ENCODE measurements around the gene CFLAR.
"Not testable (repeated sequence)": the region's sequence is repeated elsewhere in the genome, so short reads cannot be mapped to it uniquely, and the experiment has no call there.

CFLAR gene

GRCh38 chr2:201149064-201149820 is 33.3 kb downstream of the CFLAR start:
- DNase-seq: no peak

- DNase-seq: not testable (repeated sequence)
Observed at GRCh38 chr2:201149821-201150165, 33.8 kb downstream of the CFLAR start.

- no peak for DNase-seq
Observed at GRCh38 chr2:201150454-201151020, 34.6 kb downstream of the CFLAR start.

- no peak for DNase-seq
Observed at GRCh38 chr2:201151127-201151981, 35.4 kb downstream of the CFLAR start.

GRCh38 chr2:201152517-201152916 is 36.6 kb downstream of the CFLAR start:
- no peak for DNase-seq

GRCh38 chr2:201152999-201153815 is 37.2 kb downstream of the CFLAR start:
- no peak for DNase-seq

- no peak for DNase-seq
Observed at GRCh38 chr2:201154615-201155399, 38.8 kb downstream of the CFLAR start.

- DNase-seq: no peak
Observed at GRCh38 chr2:201156036-201156435, 40.1 kb downstream of the CFLAR start.

GRCh38 chr2:201156640-201157039 is 40.7 kb downstream of the CFLAR start:
- DNase-seq: no peak

- no peak for DNase-seq
Observed at GRCh38 chr2:201157694-201158093, 41.7 kb downstream of the CFLAR start.

- peak; percentile 80 for DNase-seq
Observed at GRCh38 chr2:201158111-201158929, 42.4 kb downstream of the CFLAR start.

- no peak for DNase-seq
Observed at GRCh38 chr2:201164166-201164565, 48.2 kb downstream of the CFLAR start.

- no peak for DNase-seq
Observed at GRCh38 chr2:201167546-201167945, 51.6 kb downstream of the CFLAR start.

GRCh38 chr2:201168496-201168895 is 52.5 kb downstream of the CFLAR start:
- not testable (repeated sequence) for DNase-seq

GRCh38 chr2:201171259-201171814 is 55.4 kb downstream of the CFLAR start:
- DNase-seq: no peak

- DNase-seq: no peak
Observed at GRCh38 chr2:201172279-201172678, 56.3 kb downstream of the CFLAR start.

- no peak for DNase-seq
Observed at GRCh38 chr2:201174687-201175086, 58.7 kb downstream of the CFLAR start.

- peak; percentile 82 for DNase-seq
Observed at GRCh38 chr2:201176081-201176481, 60.1 kb downstream of the CFLAR start.

GRCh38 chr2:201180010-201180409 is 64.0 kb downstream of the CFLAR start:
- peak; percentile 24 for DNase-seq

- DNase-seq: peak; percentile 84
Observed at GRCh38 chr2:201182650-201183364, 66.8 kb downstream of the CFLAR start, which contains the start of gene CASP10. Gene CASP10 (plus strand): TSS chr2:201183141. CDS start chr2:201185778, 2,637 bp downstream.

Measured in RPMI8226 (cell line).